ENCODE measurements around the gene LRRC75B.
"Not testable (repeated sequence)": the region's sequence is repeated elsewhere in the genome, so short reads cannot be mapped to it uniquely, and the experiment has no call there.

Gene LRRC75B

DNA sequence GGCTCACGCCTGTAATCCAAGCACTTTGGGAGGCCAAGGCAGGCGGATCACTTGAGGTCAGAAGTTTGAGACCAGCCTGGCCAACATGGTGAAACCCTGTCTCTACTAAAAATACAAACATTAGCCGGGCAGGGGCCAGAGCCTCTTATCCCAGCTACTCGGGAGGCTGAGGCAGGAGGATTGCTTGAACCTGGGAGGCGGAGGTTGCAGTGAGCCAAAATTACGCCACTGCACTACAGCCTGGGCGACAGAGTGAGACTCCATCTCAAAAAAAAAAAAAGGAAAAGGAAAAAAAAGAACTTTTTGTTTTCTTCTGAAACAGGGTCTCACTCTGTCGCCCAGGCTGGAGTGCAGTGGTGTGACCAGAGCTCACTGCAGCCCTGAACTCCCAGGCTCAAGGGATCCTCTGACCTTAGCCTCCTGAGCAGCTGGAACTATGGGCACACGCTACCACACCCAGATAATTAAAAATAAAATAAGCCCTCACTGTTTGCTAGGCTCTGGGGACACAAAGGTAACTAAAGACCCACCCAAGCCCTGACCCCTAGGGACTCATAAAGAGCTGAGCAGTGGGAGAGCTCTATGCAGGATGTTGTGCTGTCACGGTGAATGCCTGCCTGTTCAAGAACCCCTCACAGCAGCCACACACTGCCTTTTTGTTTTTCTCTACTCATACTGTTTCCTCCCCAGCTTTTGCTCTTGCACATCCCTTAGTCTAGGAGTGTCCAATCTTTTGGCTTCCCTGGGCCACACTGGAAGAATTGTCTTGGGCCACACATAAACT lies 40.2 kb downstream of the LRRC75B start:
- DNase-seq, result not testable (repeated sequence)

DNA sequence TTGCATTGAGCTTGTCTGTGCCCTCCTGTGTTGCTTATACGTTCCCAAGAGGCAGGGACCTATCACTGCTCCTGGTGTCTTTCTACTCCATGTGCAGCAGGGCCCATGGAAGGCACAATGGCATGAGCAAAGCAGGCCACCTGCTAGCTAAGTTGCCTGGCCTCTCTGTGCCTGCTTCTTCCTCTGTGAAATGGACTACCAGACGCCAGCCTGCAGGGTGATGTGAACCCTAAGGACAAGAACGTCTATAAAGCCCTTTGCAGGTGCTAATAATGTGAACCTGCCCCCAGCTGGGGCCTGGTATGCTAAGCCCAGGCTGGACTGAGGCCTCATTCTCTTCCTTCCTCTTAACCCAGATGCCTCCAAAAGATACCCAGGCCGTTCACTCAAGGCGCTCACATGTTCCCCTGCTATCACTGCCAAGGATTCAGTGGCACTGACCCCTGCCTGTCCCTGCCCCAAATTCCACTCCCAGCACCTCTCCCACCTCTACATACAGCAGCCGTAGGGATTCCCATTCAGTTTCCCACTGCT lies 41.9 kb downstream of the LRRC75B start:
- DNase-seq, result no peak

DNA sequence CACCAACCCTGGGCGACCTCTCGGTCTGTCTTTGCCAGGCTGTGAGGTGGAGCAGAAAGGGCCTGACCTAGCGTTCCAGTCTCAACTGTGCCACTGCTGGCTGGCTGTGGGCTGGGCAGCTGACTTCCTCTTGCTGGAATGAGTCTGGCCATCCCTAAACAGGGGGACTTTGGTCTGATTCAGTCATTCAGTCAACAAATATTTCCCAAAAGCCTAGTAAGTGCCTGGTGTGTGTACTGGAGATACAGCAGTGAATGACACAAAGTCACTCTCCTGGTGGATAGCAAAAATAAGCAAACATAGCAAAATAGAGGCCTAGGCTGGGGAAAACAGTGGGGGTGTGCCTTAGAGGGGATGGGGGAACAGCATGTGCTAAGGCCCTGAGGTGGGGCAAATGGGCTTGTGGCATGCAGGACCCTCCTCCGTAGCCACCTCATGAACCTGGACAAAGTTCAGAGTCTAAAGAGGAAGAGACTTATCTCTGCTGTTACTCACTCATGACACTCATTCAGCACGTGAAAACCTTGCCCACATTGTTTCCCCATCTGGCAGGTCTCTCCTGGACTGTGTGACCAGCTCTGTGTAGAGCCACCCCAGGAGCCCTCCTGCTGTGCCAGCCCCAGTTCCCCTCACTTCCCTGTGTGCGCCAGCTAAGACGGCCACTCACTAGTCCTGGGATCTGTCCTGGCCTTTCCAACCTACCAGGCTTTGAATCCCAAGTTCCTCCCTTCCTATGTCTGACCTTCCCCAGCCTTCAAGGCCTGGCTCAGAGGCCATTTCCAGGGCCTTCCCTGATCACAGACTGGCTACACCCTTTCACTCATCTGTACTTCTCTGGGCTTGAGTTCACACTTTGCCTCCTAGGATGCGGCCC lies 42.6 kb downstream of the LRRC75B start:
- no peak for DNase-seq

DNA sequence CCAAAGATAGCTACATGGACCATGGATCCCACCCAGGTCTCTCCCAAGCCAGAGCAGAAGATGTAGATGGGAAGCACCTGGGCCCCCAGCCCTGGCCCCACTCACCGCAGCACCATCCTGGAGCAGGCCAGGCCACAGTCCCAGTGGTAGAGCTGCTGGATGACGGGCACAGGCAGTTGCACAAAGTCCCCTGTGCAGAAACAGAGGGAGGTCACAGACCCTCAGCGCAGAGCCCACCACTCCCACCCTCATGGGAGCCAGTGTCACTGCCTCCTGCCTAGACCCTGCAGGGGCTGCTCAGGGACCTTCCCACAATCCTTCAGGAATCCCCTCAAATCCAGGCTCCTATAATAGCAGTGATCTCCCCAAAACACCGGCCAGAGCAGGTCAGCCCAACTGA lies 44.1 kb downstream of the LRRC75B start:
- no peak for DNase-seq

DNA sequence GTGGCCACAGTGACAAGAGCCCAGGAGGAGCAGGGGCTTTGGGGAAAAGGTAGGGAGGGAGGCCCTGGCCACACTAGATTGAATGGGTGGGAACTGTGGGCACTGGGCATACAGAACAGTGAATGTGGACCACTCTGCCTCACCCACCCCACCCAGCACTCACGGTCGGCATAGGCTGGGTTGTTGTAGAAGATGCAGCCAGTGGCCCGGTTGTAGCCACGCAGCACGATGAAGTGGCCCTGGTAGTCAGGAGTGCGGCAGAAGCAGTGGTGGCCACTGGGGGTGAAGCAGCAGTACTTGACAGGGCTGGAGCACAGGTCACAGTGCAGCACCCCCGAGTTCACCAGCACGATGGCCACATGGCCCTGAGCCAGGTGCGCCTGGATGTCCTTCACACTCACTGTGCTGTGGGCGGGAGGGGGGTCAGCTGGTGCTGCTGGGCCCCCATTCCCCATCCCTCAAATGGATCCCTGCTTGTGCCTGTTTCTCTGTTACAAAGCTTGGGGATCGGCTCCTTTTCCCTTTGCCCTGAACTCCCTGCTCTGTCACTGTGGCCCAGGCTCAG lies 49.1 kb downstream of the LRRC75B start:
- no peak for DNase-seq

DNA sequence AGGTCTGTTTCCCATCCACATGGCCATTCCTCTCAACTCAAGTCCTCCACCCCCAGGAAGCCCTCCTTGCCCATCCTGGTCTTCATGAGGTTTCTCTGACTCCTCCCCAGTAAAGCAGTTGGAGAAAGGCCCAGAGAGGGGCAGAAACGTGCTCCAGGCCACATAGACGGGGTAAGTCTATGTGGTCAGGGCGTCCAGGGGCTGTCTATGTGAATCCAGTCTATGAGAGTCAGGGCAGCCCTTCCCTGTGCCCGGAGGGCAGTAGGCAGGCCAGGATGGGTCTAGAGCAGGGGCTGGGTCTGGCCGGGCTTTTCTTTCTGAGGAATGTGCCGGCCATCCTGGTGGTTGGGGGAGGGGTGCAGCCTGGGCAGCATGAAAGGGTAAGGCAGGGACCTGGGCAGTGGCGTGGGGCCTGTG lies 49.7 kb downstream of the LRRC75B start:
- DNase-seq, result no peak

DNA sequence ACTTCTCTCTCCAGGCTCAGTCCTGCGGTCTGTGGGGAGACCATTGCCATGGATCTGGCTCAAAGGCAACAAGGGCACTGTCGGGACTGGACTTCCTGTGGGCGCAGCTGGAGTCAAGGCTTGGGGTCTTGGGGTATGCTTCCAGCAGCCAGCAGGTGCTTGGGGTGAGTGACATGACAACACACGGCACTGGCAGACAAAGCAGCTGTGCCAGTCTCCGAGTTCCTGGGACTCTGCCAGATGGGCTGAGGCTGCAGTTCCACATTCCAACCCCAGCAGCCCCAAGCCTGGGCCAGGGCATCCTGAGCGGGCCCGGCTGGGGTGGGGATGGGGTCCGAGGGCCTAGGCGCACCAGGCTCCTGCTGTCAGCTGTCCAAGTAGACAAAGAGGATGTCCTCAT lies 50.2 kb downstream of the LRRC75B start:
- DNase-seq, result no peak

DNA sequence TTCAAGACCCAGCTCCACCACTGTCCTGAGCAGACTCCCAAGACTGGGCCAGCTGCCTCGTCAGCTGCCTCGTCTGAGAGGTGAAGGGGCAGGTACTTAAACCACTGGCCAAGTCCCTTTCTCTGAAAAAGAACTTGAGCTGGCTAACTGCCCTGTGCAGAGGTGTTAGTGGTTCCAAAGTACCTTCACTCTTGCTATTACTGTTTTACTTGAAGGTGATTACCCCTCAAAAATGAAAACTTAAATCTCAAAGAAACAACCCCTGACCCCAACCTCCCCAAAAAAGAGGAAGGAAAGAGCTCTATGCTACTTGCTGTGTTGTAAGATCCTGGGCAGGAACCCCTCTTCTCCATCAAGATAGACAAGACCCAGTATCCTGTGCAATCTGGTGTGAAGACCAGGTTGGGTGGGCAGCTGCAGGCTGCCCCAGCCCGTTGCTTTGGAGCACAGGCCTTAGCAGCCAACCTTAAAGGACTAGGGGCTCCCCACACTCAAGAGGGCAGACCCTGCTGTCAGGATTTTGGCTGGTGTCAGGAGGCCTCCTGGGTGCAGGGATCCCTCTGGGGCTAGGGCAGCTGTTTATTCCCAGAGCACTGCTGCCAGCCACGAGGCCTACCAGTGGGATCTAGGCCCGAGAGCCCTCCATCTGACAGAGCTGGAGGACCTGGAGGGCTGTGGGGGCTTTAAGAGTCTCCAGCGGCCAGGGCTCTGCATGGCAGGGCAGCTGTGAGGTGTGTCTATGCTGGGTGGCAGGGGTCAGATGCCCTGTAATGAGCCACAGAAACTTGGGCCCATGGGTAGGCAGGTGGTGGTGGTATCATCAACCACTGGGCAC lies 51.0 kb downstream of the LRRC75B start:
- no peak for DNase-seq

DNA sequence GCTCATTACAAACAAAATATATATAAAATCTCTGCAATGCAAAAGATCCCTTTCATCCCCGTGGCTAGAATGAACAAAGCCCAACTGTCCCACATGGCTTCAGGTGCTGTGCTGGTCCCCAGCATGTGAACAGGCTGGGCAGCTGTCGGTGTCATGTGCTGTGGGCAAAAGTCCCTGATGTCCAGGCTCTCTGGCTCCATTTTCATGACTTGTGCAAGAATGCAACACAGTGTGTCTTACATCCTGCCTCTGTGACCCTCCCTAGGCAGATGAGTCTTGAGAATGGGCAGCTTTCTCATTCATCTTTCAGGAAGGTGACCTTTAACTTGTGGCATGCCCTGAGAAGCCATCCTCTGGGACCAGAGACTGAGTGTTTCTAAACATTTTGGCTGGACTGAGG lies 52.4 kb downstream of the LRRC75B start:
- no peak for DNase-seq

DNA sequence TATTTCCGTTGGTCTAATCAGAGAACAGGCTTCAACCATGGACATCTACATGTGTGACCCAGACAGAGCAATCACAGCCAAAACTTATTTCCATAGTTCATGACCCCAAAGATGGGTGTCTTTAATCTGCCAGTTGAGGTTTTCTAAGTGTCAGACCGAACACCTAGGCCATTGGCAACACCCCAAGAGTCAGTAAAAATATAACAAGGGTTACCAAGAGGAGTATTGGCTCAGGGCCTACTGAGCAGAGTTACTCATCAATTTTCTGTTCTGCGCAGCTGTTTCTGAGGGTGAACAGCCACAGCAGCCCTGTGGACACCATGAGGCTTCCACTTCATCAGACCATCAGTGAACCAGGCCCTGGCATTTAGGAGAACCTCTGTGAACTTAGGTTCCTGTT lies 56.8 kb downstream of the LRRC75B start:
- no peak for DNase-seq
